Omental fat pad (tissue), 4 donors: ENCODE data around the gene PLOD1. TPM values are rescaled to one million over a fixed set of nuclear protein-coding genes. Genes with fewer than 3 reads are reported as not detected.
A peak's percentile ranks its signal among the peaks of the same experiment; 100 is the strongest.

Source experiments
- ATAC-seq: fragments of 150-250 bp; one replicate; pipeline ENCODE4 v1.9.1; 2016; ENCODE audit warnings: mild to moderate bottlenecking, moderate library complexity; ENCODE audit not compliant: low FRiP score
- DNase-seq: peaks from one replicate; pipeline ENCODE4 v3.0.0-alpha.2; 2019; ENCODE audit warnings: low spot score
- total RNA-seq, 4 donors: library from RNA; depleted of rRNA; stranded (reverse); fragments of >200 nt; gene quantifications; one replicate each; pipeline ENCODE4 v1.1.0, GENCODE V29; 2016
- TF ChIP-seq, protein P1 (sequence below), 3 donors: fragments of 450-650 bp; IDR thresholded peaks; one replicate each; pipeline ENCODE4 v1.5.1; 2016 to 2017; ENCODE audit warnings: antibody characterized with exemption in 3 of 3, mild to moderate bottlenecking in 3 of 3, moderate library complexity in 2 of 3

Gene PLOD1
- total RNA-seq, 4 donors from 2014 or later = 60.8 to 142 (median 69.0) TPM

GRCh38 chr1:11964656-11965055 is 30.1 kb downstream of the PLOD1 start:
- TF ChIP-seq, protein P1, sequence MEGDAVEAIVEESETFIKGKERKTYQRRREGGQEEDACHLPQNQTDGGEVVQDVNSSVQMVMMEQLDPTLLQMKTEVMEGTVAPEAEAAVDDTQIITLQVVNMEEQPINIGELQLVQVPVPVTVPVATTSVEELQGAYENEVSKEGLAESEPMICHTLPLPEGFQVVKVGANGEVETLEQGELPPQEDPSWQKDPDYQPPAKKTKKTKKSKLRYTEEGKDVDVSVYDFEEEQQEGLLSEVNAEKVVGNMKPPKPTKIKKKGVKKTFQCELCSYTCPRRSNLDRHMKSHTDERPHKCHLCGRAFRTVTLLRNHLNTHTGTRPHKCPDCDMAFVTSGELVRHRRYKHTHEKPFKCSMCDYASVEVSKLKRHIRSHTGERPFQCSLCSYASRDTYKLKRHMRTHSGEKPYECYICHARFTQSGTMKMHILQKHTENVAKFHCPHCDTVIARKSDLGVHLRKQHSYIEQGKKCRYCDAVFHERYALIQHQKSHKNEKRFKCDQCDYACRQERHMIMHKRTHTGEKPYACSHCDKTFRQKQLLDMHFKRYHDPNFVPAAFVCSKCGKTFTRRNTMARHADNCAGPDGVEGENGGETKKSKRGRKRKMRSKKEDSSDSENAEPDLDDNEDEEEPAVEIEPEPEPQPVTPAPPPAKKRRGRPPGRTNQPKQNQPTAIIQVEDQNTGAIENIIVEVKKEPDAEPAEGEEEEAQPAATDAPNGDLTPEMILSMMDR (IDR thresholded peaks at IDR 0.05) = no peak
- DNase-seq = no peak
- ATAC-seq = no peak

DNA sequence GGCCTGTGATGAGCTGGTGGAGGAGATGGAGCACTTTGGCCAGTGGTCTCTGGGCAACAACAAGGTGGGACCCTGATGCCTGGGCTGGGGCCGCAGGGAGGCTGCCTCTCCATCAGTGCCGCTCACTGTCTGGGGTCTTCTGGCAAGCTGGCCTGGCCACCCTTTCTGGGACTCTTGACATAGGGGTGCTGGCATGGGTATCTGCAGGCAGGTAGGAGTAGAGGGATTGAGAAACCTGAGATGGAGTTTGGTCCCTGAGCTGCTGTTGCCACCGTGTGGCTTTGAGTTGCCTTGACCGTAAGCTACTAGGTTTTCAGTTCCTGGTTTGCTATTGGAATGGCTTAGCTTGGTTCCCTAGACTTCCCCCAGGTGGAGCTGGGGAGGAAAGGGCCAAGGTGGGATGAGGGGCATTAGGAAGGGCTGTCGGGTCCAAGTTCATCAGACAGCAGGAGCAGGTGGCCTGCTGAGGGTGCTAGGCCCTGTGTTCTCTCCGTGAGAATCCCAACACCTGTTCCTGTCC is 32.6 kb downstream of the PLOD1 start:
- TF ChIP-seq, protein P1 (IDR thresholded peaks at IDR 0.05) = no peak
- ATAC-seq = peak; percentile 42
- DNase-seq = no peak

DNA sequence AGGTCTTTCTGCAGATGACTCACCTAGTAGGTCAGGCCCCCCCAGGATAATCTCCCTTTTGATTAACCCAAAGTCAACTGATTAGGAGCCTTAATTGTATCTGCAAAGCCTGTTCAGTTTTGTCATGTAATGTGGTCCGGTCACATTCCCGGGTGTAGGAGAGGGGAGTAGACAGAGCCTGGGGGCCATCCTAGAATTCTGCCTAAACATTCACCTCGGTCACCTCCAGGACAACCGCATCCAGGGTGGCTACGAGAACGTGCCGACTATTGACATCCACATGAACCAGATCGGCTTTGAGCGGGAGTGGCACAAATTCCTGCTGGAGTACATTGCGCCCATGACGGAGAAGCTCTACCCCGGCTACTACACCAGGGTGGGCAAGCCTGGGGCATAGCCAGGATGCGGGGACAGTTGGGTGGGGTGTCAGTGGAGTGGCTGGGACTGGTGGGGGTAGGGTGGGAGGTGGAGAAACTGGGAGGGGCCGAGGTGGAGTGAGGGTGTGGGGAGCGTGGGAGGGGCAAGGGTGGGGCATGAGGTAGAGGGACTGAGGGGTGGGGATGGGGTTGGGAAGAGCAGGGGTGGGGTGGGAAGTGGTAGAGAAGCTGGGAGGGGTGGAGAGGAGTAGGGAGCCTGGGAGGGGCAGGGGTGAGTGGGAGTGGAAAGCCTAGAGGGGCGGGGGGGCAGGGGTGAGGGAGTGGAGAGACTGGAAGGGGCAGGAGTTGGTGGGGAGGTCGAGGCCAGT is 36.1 kb downstream of the PLOD1 start:
- TF ChIP-seq, protein P1 (IDR thresholded peaks at IDR 0.05) = no peak
- ATAC-seq (no peak), DNase-seq (no peak)

DNA sequence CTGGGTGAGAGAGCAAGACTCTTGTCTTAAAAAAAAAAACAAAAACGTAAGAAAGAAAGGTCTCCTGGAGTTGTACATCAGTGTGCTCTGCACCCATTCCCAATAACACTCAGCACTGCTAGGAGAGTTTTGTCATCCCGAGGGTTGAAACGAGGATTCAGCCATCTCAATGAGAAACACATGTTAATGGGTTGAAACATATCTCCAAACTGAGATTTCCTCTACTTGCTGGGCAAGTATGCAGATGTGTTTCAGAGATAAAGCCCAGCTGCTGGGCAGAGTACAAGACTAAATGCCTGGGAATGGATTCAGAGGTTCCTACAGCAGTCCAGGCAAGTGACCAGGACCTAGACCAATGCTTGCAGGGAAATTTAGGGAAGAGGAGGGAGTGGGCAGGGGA is 43.1 kb downstream of the PLOD1 start:
- TF ChIP-seq, protein P1 (IDR thresholded peaks at IDR 0.05) = no peak
- ATAC-seq (no peak), DNase-seq (no peak)

DNA sequence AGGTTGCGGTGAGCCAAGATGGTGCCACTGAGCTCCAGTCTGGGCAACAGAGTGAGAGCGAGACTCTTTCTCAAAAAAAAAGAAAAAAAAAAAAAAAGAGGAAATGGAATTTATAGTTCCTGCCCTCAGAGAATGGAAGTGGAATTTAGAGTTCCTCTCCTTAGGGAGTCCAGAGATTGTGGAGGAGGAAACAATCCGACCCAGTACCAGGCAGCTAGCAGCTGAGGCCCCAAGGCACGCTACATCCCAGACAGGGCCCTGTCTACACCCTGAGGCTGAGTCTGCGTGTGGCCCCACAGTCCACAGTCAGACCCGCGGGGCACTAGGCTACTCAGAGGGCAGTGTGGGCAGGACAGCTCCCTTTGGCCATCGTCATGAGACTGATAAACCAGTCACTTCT is 43.8 kb downstream of the PLOD1 start:
- TF ChIP-seq, protein P1 (IDR thresholded peaks at IDR 0.05) = no peak
- ATAC-seq = no peak
- no peak for DNase-seq

DNA sequence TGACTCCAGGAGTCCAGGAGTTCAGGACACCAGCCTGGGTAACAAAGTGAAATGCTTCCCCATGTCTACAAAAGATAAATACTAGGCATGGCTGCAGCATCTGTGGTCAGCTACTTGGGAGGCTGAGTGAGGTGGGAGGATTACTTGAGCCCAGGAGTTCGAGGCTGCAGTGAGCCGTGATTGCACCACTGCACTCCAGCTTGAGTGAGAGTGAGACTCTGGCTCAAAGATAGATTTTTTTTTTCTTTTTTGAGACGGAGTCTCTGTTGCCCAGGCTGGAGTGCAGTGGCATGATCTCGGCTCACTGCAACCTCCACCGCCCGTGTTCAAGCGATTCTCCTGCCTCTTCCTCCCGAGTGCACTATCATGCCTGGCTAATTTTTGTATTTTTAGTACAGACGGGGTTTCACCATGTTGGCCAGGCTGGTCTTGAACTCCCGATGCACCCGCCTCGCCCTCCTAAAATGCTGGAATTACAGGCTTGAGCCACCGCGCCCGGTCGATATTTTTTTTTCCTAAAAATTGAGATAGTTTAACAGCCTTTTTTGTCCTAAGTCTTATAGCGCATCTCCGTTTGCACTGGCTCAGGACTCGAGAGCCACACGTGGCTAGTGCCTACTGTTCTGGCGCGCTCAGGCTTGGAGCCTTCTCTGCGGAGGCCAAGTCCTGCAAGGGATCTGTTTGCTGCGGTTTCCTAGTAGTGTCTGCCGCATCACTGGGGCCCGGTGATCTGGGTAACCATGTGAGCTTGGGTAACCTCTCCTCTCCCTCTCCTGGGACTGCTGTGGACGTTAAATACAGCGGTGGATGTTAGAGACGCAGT is 44.7 kb downstream of the PLOD1 start:
- TF ChIP-seq, protein P1 (IDR thresholded peaks at IDR 0.05) = no peak
- DNase-seq (peak; percentile 27), ATAC-seq (no peak)
